ENCODE data around the gene FBXO44.

GRCh38 chr1:11700601-11701467 lies 46.2 kb downstream of the FBXO44 start:
- no peak for TF ChIP-seq CTCF (IDR thresholded peaks at IDR 0.05)
- TF ChIP-seq EP300 (IDR thresholded peaks at IDR 0.05) = no peak
- TF ChIP-seq POLR2AphosphoS5 (IDR thresholded peaks at IDR 0.05) = no peak
- no peak for TF ChIP-seq POLR2A (IDR thresholded peaks at IDR 0.05)

Measured in upper lobe of left lung (tissue), 4 donors.